Cardiac muscle cell (in vitro differentiated cells and primary cell): ENCODE measurements around the gene SYNPO2. TPM values are rescaled to one million over a fixed set of nuclear protein-coding genes. Genes with fewer than 3 reads are reported as not detected.

ENCODE experiments used
- DNase-seq, 2 donors: peaks; one replicate each; pipeline versions ENCODE4 v3.0.0 to v3.0.0-alpha.2; 2010 to 2017; ENCODE audit warnings: low read depth in 1 of 2, low spot score in 1 of 2
- H3K27ac ChIP-seq: fragments of 200-600 bp; sonication (generic); 2 replicates; pipeline ENCODE4 v1.5.1; 2016
- H3K27me3 ChIP-seq: fragments of 200-600 bp; sonication (generic); 2 replicates; pipeline ENCODE4 v1.6.0; 2016; ENCODE audit warnings: control low read depth
- H3K36me3 ChIP-seq: fragments of 200-600 bp; sonication (generic); 2 replicates; pipeline ENCODE4 v1.5.1; 2016; ENCODE audit warnings: control low read depth
- H3K4me1 ChIP-seq: fragments of 200-600 bp; sonication (generic); 2 replicates; pipeline ENCODE4 v1.8.1; 2017; ENCODE audit warnings: low read depth, mild to moderate bottlenecking, mixed run types
- H3K4me3 ChIP-seq: fragments of 200-600 bp; sonication (generic); 2 replicates; pipeline ENCODE4 v1.5.1; 2016; ENCODE audit warnings: mild to moderate bottlenecking
- H3K9me3 ChIP-seq: fragments of 200-600 bp; sonication (generic); 2 replicates; pipeline ENCODE4 v1.5.1; 2017; ENCODE audit warnings: low read depth, mild to moderate bottlenecking, control low read depth
- CTCF ChIP-seq: IDR thresholded peaks from 2 replicates; pipeline ENCODE4 v1.5.1; 2012; ENCODE audit warnings: low read depth, mild to moderate bottlenecking, low read length
- polyA plus RNA-seq: library from polyadenylated mRNA; unstranded; fragments of >200 nt; fragmentation: Nextera tagmentation; extraction: Ambion mirVana; gene quantifications from 2 replicates; pipeline ENCODE4 v1.2.1, GENCODE V29; 2016
- total RNA-seq: library from RNA; depleted of rRNA; stranded (reverse); fragments of >200 nt; gene quantifications from 2 replicates; pipeline ENCODE4 v1.2.3, GENCODE V29; 2016

The SYNPO2 gene
- total and polyA plus RNA-seq, 2 experiments from 2014 or later = 14.7 to 35.6 TPM

GRCh38 chr4:118953276-118953675, 64.6 kb downstream of the SYNPO2 start:
- no peaks in the 10 kb centered on the region for H3K9me3 ChIP-seq
- no peaks in the 10 kb centered on the region for H3K27me3 ChIP-seq
- DNase-seq = no peak
- TF ChIP-seq CTCF = no peak
- no peaks in the 10 kb centered on the region for H3K36me3 ChIP-seq
- H3K27ac ChIP-seq = no peak overlapping the region
- no peak overlapping the region for H3K4me3 ChIP-seq
- peaks cover 15% of the 10 kb centered on the region for H3K4me1 ChIP-seq

GRCh38 chr4:118954246-118954645, 65.6 kb downstream of the SYNPO2 start:
- Histone ChIP-seq H3K9me3 (no peaks in the 10 kb centered on the region), H3K27me3 (no peaks in the 10 kb centered on the region), H3K4me3 (no peak overlapping the region), H3K4me1 (peaks cover 15% of the 10 kb centered on the region), H3K27ac (no peak overlapping the region), H3K36me3 (no peaks in the 10 kb centered on the region)
- peak; percentile 51 for TF ChIP-seq CTCF
- peak in 1 of 2 donors; percentile 67 for DNase-seq

GRCh38 chr4:118955515-118955914, 66.9 kb downstream of the SYNPO2 start:
- DNase-seq = no peak
- Histone ChIP-seq H3K27me3 (no peaks in the 10 kb centered on the region), H3K4me3 (no peak overlapping the region), H3K9me3 (no peaks in the 10 kb centered on the region), H3K36me3 (no peaks in the 10 kb centered on the region), H3K4me1 (peaks cover 15% of the 10 kb centered on the region), H3K27ac (no peak overlapping the region)
- no peak for TF ChIP-seq CTCF

GRCh38 chr4:118957722-118958445, 69.2 kb downstream of the SYNPO2 start:
- peak in 1 of 2 donors; percentile 42 for DNase-seq
- Histone ChIP-seq H3K36me3 (no peaks in the 10 kb centered on the region), H3K9me3 (no peaks in the 10 kb centered on the region), H3K27ac (no peak overlapping the region), H3K4me1 (peaks cover 4% of the 10 kb centered on the region), H3K4me3 (no peak overlapping the region), H3K27me3 (no peaks in the 10 kb centered on the region)
- no peak for TF ChIP-seq CTCF

GRCh38 chr4:118962540-118962939, 73.9 kb downstream of the SYNPO2 start:
- Histone ChIP-seq H3K36me3 (no peaks in the 10 kb centered on the region), H3K27me3 (no peaks in the 10 kb centered on the region), H3K9me3 (no peaks in the 10 kb centered on the region), H3K27ac (no peak overlapping the region), H3K4me3 (no peak overlapping the region), H3K4me1 (peaks cover 13% of the 10 kb centered on the region)
- DNase-seq = no peak
- no peak for TF ChIP-seq CTCF
